HEK293T (cell line): ENCODE results near the gene SSRP1.

ENCODE experiments used
- SP1 ChIP-seq: fragments of 450-650 bp; IDR thresholded peaks from 2 replicates; pipeline ENCODE4 v1.6.1; 2017
- TARDBP ChIP-seq: fragments of 450-650 bp; IDR thresholded peaks from 2 replicates; pipeline ENCODE4 v1.6.1; 2016

GRCh38 chr11:57374966-57375365, 39.3 kb upstream of the SSRP1 start:
- no peak for TF ChIP-seq SP1
- no peak for TF ChIP-seq TARDBP
